Panc1 (cell line): ENCODE data around the gene BPGM. TPM values are rescaled to one million over a fixed set of nuclear protein-coding genes. Genes with fewer than 3 reads are reported as not detected.

Source experiments
- ATAC-seq: fragments of 200-7000 bp; cut with Tn5 transposase; 2 replicates; pipeline ENCODE4 v1.9.1; 2020; ENCODE audit warnings: mild to moderate bottlenecking, moderate library complexity
- BruUV-seq: library from RNA; stranded (reverse); fragments of 400-500 nt; replicated peaks from 2 replicates; lab custom pipeline; 2021; lab: Mats Ljungman, UMichigan
- CTCF ChIA-PET: fragments of 300-600 bp; sonication (Branson Sonifier 250); formaldehyde crosslinking; loops from one replicate; lab custom pipeline; 2022; ENCODE audit warnings: antibody characterized with exemption; lab: Charles Lee
- POLR2A ChIA-PET: fragments of 300-600 bp; sonication (Branson Sonifier 250); formaldehyde crosslinking; loops from one replicate; lab custom pipeline; 2022; ENCODE audit warnings: antibody characterized with exemption; lab: Charles Lee
- DNase-seq: peaks from one replicate; pipeline ENCODE4 v3.0.0-alpha.2; 2010; ENCODE audit warnings: low read depth, low spot score
- H3K27ac ChIP-seq: 2 replicates; pipeline ENCODE4 v1.5.1; 2011; ENCODE audit warnings: mild to moderate bottlenecking, low read length, inconsistent platforms
- H3K27me3 ChIP-seq: fragments of 200-500 bp; sonication (Bioruptor generic); 2 replicates; pipeline ENCODE4 v1.6.0; 2014; ENCODE audit warnings: low read length, inconsistent platforms; ENCODE audit not compliant: control insufficient read depth, insufficient read depth
- H3K36me3 ChIP-seq: fragments of 200-500 bp; sonication (Bioruptor generic); 2 replicates; pipeline ENCODE4 v1.5.1; 2014; ENCODE audit warnings: inconsistent platforms, mild to moderate bottlenecking, low read length, moderate library complexity; ENCODE audit not compliant: control insufficient read depth, insufficient read depth
- H3K4me1 ChIP-seq: 2 replicates; pipeline ENCODE4 v1.5.1; 2011; ENCODE audit warnings: inconsistent platforms, mild to moderate bottlenecking, low read length, moderate library complexity; ENCODE audit not compliant: control insufficient read depth, insufficient read depth
- H3K4me3 ChIP-seq, 2 experiments: 2 replicates each; pipeline ENCODE4 v1.5.1; 2011 to 2012; ENCODE audit warnings: low read depth in 2 of 2, low read length in 2 of 2, mild to moderate bottlenecking in 2 of 2, inconsistent platforms in 1 of 2, moderate library complexity in 1 of 2
- H3K9me3 ChIP-seq: fragments of 200-500 bp; sonication (Bioruptor generic); 2 replicates; pipeline ENCODE4 v1.5.1; 2014; ENCODE audit warnings: low read depth, mild to moderate bottlenecking, inconsistent platforms, low read length, moderate library complexity; ENCODE audit not compliant: control insufficient read depth, insufficient read depth
- POLR2AphosphoS5 ChIP-seq: IDR thresholded peaks from 2 replicates; pipeline ENCODE4 v1.6.1; 2012; ENCODE audit warnings: mild to moderate bottlenecking, low read depth, low read length, moderate library complexity
- SIN3A ChIP-seq: IDR thresholded peaks from 2 replicates; pipeline ENCODE4 v1.6.1; 2012; ENCODE audit warnings: low read depth, mild to moderate bottlenecking, low read length, moderate library complexity, borderline replicate concordance; ENCODE audit not compliant: insufficient read depth
- TCF7L2 ChIP-seq: IDR thresholded peaks from 2 replicates; pipeline ENCODE4 v1.6.1; 2011; ENCODE audit warnings: mild to moderate bottlenecking, low read depth, low read length, inconsistent platforms
- in situ Hi-C: cut with HindIII; loops from 2 replicates; pipeline ENCODE4 v1.10.0; 2016; ENCODE audit warnings: low sequenced_read_pairs, low pct_unique_long_range_greater_than_20kb
- intact Hi-C: fragments of 100-400 bp; cut with micrococcal nuclease; formaldehyde crosslinking; loops from one replicate; pipeline ENCODE4 v1.10.0; 2022; ENCODE audit not compliant: unreplicated experiment
- total RNA-seq: library from RNA; stranded (reverse); gene quantifications from one replicate; pipeline ENCODE4 v1.2.1, GENCODE V29; 2021; ENCODE audit not compliant: unreplicated experiment
- TF ChIP-seq, protein P1 (sequence below), 2 experiments: IDR thresholded peaks; 2 replicates each; pipeline ENCODE4 v1.6.1; 2011 to 2012; ENCODE audit warnings: low read depth in 2 of 2, control low read depth in 1 of 2, low read length in 1 of 2, mild to moderate bottlenecking in 1 of 2, moderate library complexity in 1 of 2; ENCODE audit not compliant: insufficient read depth in 1 of 2
- TF ChIP-seq, protein P2 (sequence below): fragments of 450-650 bp; IDR thresholded peaks from 2 replicates; pipeline ENCODE4 v1.5.1; 2017; ENCODE audit warnings: mild to moderate bottlenecking

BPGM gene
- total RNA-seq, 1 experiment from 2014 or later: 10.7 TPM

DNA sequence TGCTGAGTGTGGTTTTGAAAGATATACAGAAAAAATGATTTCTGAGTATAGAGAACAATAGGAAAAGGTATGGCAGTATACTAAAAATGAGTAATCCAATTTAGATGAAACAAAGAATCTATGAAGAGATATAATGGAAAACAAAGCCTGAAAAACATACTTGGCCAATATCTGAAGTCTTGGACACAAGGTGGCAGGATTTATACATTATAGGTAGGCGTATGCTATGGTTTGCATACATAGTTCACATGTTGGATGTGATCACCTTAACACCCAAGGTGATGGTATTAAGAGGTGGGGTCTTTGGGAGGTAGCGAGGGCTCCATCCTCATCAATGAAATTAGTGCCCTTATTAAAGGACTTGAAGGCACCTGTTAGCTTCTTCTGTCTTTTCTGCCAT, 34.5 kb upstream of the BPGM start:
- Histone ChIP-seq H3K4me3 (no peak overlapping the region), H3K9me3 (no peaks in the 10 kb centered on the region), H3K27ac (no peak overlapping the region), H3K27me3 (peaks cover 2% of the 10 kb centered on the region; the same call in 1 of the 2 replicates), H3K4me1 (no peaks in the 10 kb centered on the region), H3K36me3 (no peaks in the 10 kb centered on the region)
- in situ Hi-C loops: no loop called here
- ChIA-PET CTCF (interaction anchor here (0.9 kb wide), 1 partner anchor 19 kb away, joined by 3 read pairs; no protein-coding TSS in a partner anchor), POLR2A (no interaction called here)
- TF ChIP-seq, protein P1, sequence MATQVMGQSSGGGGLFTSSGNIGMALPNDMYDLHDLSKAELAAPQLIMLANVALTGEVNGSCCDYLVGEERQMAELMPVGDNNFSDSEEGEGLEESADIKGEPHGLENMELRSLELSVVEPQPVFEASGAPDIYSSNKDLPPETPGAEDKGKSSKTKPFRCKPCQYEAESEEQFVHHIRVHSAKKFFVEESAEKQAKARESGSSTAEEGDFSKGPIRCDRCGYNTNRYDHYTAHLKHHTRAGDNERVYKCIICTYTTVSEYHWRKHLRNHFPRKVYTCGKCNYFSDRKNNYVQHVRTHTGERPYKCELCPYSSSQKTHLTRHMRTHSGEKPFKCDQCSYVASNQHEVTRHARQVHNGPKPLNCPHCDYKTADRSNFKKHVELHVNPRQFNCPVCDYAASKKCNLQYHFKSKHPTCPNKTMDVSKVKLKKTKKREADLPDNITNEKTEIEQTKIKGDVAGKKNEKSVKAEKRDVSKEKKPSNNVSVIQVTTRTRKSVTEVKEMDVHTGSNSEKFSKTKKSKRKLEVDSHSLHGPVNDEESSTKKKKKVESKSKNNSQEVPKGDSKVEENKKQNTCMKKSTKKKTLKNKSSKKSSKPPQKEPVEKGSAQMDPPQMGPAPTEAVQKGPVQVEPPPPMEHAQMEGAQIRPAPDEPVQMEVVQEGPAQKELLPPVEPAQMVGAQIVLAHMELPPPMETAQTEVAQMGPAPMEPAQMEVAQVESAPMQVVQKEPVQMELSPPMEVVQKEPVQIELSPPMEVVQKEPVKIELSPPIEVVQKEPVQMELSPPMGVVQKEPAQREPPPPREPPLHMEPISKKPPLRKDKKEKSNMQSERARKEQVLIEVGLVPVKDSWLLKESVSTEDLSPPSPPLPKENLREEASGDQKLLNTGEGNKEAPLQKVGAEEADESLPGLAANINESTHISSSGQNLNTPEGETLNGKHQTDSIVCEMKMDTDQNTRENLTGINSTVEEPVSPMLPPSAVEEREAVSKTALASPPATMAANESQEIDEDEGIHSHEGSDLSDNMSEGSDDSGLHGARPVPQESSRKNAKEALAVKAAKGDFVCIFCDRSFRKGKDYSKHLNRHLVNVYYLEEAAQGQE (IDR thresholded peaks at IDR 0.05; ENCODE audit: insufficient read depth in 1 of 2, low read depth in 2 of 2, low read length in 1 of 2): no peak
- TF ChIP-seq, protein P2, sequence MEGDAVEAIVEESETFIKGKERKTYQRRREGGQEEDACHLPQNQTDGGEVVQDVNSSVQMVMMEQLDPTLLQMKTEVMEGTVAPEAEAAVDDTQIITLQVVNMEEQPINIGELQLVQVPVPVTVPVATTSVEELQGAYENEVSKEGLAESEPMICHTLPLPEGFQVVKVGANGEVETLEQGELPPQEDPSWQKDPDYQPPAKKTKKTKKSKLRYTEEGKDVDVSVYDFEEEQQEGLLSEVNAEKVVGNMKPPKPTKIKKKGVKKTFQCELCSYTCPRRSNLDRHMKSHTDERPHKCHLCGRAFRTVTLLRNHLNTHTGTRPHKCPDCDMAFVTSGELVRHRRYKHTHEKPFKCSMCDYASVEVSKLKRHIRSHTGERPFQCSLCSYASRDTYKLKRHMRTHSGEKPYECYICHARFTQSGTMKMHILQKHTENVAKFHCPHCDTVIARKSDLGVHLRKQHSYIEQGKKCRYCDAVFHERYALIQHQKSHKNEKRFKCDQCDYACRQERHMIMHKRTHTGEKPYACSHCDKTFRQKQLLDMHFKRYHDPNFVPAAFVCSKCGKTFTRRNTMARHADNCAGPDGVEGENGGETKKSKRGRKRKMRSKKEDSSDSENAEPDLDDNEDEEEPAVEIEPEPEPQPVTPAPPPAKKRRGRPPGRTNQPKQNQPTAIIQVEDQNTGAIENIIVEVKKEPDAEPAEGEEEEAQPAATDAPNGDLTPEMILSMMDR: no peak; the same call in 1 of the 2 replicates
- TF ChIP-seq SIN3A (no peak), TCF7L2 (no peak), POLR2AphosphoS5 (no peak)
- no TSS peak for BruUV-seq
- intact Hi-C loops: no loop called here
- DNase-seq (no peak), ATAC-seq (no peak)

DNA sequence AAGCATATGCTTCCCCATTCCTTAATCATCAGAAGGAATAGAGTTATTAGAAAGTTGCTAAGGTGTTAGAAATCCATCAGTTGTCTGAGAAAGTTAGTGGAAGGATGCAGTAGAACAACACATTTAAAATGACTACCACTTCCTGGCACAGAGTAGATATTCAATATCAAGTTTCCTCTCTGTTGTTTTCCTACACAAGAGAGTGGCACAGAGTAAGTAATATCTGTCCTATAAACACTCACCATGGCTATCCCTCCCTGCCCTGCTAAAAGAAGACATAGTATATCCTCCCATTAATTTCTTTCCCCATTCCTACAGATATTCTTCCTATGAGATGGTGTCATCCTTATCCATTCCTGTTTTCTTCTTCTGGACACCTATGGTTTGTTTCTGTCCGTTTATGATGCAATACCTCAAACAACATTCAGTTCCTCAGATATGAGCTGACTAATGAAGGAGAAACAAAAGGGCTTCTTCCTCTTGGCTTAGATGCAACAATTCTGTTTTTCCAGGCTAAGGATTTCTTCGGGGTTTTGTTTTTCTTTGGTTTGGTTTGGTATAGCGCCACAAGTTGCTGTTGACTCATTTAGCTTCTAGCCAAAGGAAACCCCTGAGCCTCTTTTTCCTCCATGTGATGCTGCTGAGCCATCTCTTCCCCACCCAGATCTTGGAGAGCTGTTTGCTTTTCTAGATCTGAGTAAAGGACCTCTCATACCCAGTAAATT, 32.9 kb upstream of the BPGM start:
- TF ChIP-seq TCF7L2: no peak
- TF ChIP-seq, protein P1 (IDR thresholded peaks at IDR 0.05; ENCODE audit: insufficient read depth in 1 of 2, low read depth in 2 of 2, low read length in 1 of 2): no peak
- TF ChIP-seq, protein P2: no peak
- TF ChIP-seq SIN3A: no peak
- no peak for TF ChIP-seq POLR2AphosphoS5
- peaks cover 2% of the 10 kb centered on the region; the same call in 1 of the 2 replicates for H3K27me3 ChIP-seq
- no TSS peak for BruUV-seq
- ChIA-PET POLR2A (no interaction called here), CTCF (no interaction called here)
- H3K4me3 ChIP-seq: no peak overlapping the region
- no peaks in the 10 kb centered on the region for H3K36me3 ChIP-seq
- no peaks in the 10 kb centered on the region for H3K4me1 ChIP-seq
- ATAC-seq: peak; percentile 86
- DNase-seq: peak; percentile 97
- in situ Hi-C loops (no loop called here), intact Hi-C loops (no loop called here)
- no peak overlapping the region for H3K27ac ChIP-seq
- no peaks in the 10 kb centered on the region for H3K9me3 ChIP-seq
